Smooth muscle cell (in vitro differentiated cells): ENCODE measurements around the gene RPL19. TPM values are rescaled to one million over a fixed set of nuclear protein-coding genes. Genes with fewer than 3 reads are reported as not detected.

Experiments
- DNase-seq: peaks from one replicate; lab custom pipeline; 2025; ENCODE audit not compliant: unreplicated experiment; lab: John Stamatoyannopoulos, UW
- H2AFZ ChIP-seq: fragments of 200-600 bp; sonication (generic); 2 replicates; pipeline ENCODE4 v1.6.0; 2016; ENCODE audit warnings: antibody characterized with exemption, low read depth, mild to moderate bottlenecking
- H3F3A ChIP-seq: fragments of 200-600 bp; sonication (generic); 2 replicates; pipeline ENCODE4 v1.6.0; 2017; ENCODE audit warnings: antibody characterized with exemption, low read depth
- H3K27ac ChIP-seq: fragments of 200-600 bp; sonication (generic); 2 replicates; pipeline ENCODE4 v1.5.1; 2016; ENCODE audit warnings: low read depth, mild to moderate bottlenecking
- H3K27me3 ChIP-seq: fragments of 200-600 bp; sonication (generic); 2 replicates; pipeline ENCODE4 v1.6.1; 2016; ENCODE audit warnings: low read depth, mild to moderate bottlenecking
- H3K36me3 ChIP-seq: fragments of 200-600 bp; sonication (generic); 2 replicates; pipeline ENCODE4 v1.5.1; 2016; ENCODE audit warnings: low read depth
- H3K4me1 ChIP-seq: fragments of 200-600 bp; sonication (generic); 2 replicates; pipeline ENCODE4 v1.5.1; 2016; ENCODE audit warnings: low read depth
- H3K4me2 ChIP-seq: fragments of 200-600 bp; sonication (generic); 2 replicates; pipeline ENCODE4 v1.6.0; 2016; ENCODE audit warnings: mild to moderate bottlenecking
- H3K4me3 ChIP-seq: fragments of 200-600 bp; sonication (generic); 2 replicates; pipeline ENCODE4 v1.5.1; 2016; ENCODE audit warnings: mild to moderate bottlenecking
- H3K79me2 ChIP-seq: fragments of 200-600 bp; sonication (generic); 2 replicates; pipeline ENCODE4 v1.6.0; 2016; ENCODE audit warnings: low read depth, mild to moderate bottlenecking
- H3K9ac ChIP-seq: fragments of 200-600 bp; sonication (generic); 2 replicates; pipeline ENCODE4 v1.6.0; 2016; ENCODE audit warnings: low read depth
- H3K9me3 ChIP-seq: fragments of 200-600 bp; sonication (generic); replicated peaks from 2 replicates; pipeline ENCODE4 v1.5.1; 2016; ENCODE audit warnings: low read depth
- H4K20me1 ChIP-seq: fragments of 200-600 bp; sonication (generic); 2 replicates; pipeline ENCODE4 v1.6.0; 2016; ENCODE audit warnings: low read depth
- WGBS: methylation state at CpG from one replicate; pipeline ENCODE4 v1.1.7; 2016; ENCODE audit warnings: low lambda C conversion rate; 5-methylcytosine and 5-hydroxymethylcytosine counted together
- polyA plus RNA-seq: library from polyadenylated mRNA; unstranded; fragments of >200 nt; fragmentation: Nextera tagmentation; extraction: Ambion mirVana; gene quantifications from 2 replicates; pipeline ENCODE4 v1.2.1, GENCODE V29; 2016
- total RNA-seq: library from RNA; depleted of rRNA; stranded (reverse); fragments of >200 nt; gene quantifications from 2 replicates; pipeline ENCODE4 v1.2.3, GENCODE V29; 2014
- TF ChIP-seq, protein P1 (sequence below): fragments of 200-600 bp; sonication (generic); IDR thresholded peaks from 2 replicates; pipeline ENCODE4 v1.5.1; 2017; ENCODE audit warnings: borderline replicate concordance, mild to moderate bottlenecking, antibody characterized with exemption; ENCODE audit not compliant: insufficient read depth, poor library complexity, severe bottlenecking

Gene RPL19
- total and polyA plus RNA-seq, 2 experiments from 2014 or later, result 818 to 2,675 TPM

DNA sequence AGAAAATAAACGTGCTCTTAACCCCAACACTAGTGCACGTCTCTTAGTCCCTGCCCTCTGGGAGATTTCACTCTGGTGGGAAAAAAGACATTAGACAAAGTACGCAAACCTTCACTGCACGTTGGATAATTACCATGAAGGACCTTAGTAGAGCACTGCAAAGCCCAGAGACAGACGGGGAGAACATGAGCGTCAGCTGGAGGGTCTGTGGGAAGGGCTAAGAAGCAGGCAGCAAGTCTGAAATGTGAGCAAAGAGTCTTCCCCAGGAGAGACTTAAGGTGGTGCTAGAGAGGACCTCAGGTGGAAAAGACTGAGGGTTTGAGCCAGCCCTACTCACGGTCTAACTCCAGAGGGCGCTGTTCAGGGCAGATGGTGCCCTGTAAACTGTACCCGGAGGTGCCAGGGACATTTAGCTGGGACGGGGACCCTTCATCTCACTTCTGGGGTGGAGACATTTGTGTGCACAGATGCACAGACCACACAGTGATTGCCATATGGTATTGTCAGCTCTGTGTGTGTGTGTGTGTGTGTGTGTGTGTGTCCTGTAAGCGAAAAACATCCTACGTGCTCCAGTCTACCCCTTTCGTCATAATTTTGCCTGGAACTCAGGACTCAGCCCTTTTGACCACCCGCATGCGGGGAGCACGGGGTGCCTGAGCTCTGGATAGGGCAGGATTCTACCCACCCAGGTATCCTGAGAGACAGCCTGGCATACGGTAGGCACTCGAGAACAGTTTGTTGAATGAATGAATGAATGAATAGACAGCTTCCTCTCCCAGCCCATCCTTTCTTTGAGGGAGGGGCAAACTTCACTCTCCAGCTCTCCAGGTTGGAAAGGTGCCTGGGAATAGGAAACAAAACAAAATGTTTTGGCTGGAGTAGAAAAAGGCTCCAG lies 35.7 kb downstream of the RPL19 start:
- H4K20me1 ChIP-seq, result no peaks in the 10 kb centered on the region
- H2AFZ ChIP-seq, result no peak overlapping the region
- peaks cover 8% of the 10 kb centered on the region for H3K4me1 ChIP-seq
- WGBS, result 46% methylated on average over 18 of the region's 18 CpGs
- no peak overlapping the region for H3K27ac ChIP-seq
- no peaks in the 10 kb centered on the region for H3K36me3 ChIP-seq
- no peak overlapping the region for H3K4me2 ChIP-seq
- no peaks in the 10 kb centered on the region for H3F3A ChIP-seq
- H3K4me3 ChIP-seq, result no peak overlapping the region
- no peaks in the 10 kb centered on the region for H3K79me2 ChIP-seq
- H3K9ac ChIP-seq, result no peak overlapping the region
- no peaks in the 10 kb centered on the region for H3K9me3 ChIP-seq
- H3K27me3 ChIP-seq, result peaks cover 8% of the 10 kb centered on the region
- no peak for DNase-seq
- TF ChIP-seq, protein P1, sequence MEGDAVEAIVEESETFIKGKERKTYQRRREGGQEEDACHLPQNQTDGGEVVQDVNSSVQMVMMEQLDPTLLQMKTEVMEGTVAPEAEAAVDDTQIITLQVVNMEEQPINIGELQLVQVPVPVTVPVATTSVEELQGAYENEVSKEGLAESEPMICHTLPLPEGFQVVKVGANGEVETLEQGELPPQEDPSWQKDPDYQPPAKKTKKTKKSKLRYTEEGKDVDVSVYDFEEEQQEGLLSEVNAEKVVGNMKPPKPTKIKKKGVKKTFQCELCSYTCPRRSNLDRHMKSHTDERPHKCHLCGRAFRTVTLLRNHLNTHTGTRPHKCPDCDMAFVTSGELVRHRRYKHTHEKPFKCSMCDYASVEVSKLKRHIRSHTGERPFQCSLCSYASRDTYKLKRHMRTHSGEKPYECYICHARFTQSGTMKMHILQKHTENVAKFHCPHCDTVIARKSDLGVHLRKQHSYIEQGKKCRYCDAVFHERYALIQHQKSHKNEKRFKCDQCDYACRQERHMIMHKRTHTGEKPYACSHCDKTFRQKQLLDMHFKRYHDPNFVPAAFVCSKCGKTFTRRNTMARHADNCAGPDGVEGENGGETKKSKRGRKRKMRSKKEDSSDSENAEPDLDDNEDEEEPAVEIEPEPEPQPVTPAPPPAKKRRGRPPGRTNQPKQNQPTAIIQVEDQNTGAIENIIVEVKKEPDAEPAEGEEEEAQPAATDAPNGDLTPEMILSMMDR, result peak; percentile 56

DNA sequence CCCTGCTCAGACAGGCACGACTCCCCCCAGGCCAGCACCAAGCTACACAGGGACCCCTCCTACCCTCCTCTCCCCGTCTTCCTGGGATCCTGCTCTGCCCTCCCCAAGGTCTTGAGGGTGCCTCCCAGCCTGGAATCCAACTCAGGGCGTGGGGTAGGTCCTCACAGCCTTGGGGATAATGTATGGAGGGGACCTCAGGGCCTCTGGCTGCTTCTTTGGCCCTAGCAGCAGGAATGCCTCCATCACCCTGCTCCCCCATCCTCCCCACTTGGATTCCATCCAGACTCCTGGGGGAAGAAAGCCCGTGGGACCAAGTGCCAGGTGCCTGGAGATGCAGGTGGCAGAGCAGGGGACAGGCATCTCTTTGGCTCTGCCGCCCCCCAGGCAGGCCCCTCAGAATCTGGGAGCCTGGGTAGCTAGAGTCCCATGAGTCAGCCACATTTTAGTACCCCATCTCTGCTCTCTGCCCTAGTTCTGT lies 36.4 kb downstream of the RPL19 start:
- H2AFZ ChIP-seq, result no peak overlapping the region
- peaks cover 5% of the 10 kb centered on the region for H3K4me1 ChIP-seq
- H4K20me1 ChIP-seq, result no peaks in the 10 kb centered on the region
- TF ChIP-seq, protein P1, result no peak
- no peak for DNase-seq
- no peaks in the 10 kb centered on the region for H3K79me2 ChIP-seq
- H3K27ac ChIP-seq, result no peak overlapping the region
- no peaks in the 10 kb centered on the region for H3K36me3 ChIP-seq
- H3K9me3 ChIP-seq, result no peaks in the 10 kb centered on the region
- WGBS, result 83% methylated on average over 5 of the region's 5 CpGs
- H3K27me3 ChIP-seq, result peaks cover 8% of the 10 kb centered on the region
- H3F3A ChIP-seq, result no peaks in the 10 kb centered on the region
- no peak overlapping the region for H3K9ac ChIP-seq
- no peak overlapping the region for H3K4me2 ChIP-seq
- H3K4me3 ChIP-seq, result no peak overlapping the region

- no peaks in the 10 kb centered on the region for H3F3A ChIP-seq
- no peaks in the 10 kb centered on the region for H4K20me1 ChIP-seq
- H3K79me2 ChIP-seq, result no peaks in the 10 kb centered on the region
- TF ChIP-seq, protein P1, result no peak
- no peaks in the 10 kb centered on the region for H3K9me3 ChIP-seq
- H3K27me3 ChIP-seq, result peaks cover 8% of the 10 kb centered on the region
- no peak overlapping the region for H2AFZ ChIP-seq
- H3K36me3 ChIP-seq, result no peaks in the 10 kb centered on the region
- H3K4me1 ChIP-seq, result no peaks in the 10 kb centered on the region
- H3K4me3 ChIP-seq, result no peak overlapping the region
- no peak overlapping the region for H3K27ac ChIP-seq
- no peak overlapping the region for H3K4me2 ChIP-seq
- no peak for DNase-seq
- no peak overlapping the region for H3K9ac ChIP-seq
- 85% methylated on average over 6 of the region's 6 CpGs for WGBS
Measured at GRCh38 chr17:39236981-39237441, 36.9 kb downstream of the RPL19 start.
